ENCODE results near the gene FRAS1.
"Not testable (repeated sequence)": the region's sequence is repeated elsewhere in the genome, so short reads cannot be mapped to it uniquely, and the experiment has no call there.

FRAS1 gene

GRCh38 chr4:78396613-78397291 is 339.6 kb downstream of the FRAS1 start:
- DNase-seq, result no peak

GRCh38 chr4:78397292-78397630 is 340.1 kb downstream of the FRAS1 start:
- DNase-seq, result no peak

GRCh38 chr4:78409612-78410202 is 352.6 kb downstream of the FRAS1 start:
- no peak for DNase-seq

GRCh38 chr4:78410225-78410624 is 353.1 kb downstream of the FRAS1 start:
- no peak for DNase-seq

- no peak for DNase-seq
Measured at GRCh38 chr4:78410676-78411075, 353.6 kb downstream of the FRAS1 start.

GRCh38 chr4:78414116-78414515 is 357.0 kb downstream of the FRAS1 start:
- no peak for DNase-seq

- DNase-seq, result no peak
Measured at GRCh38 chr4:78417603-78418002, 360.5 kb downstream of the FRAS1 start.

GRCh38 chr4:78418406-78418805 is 361.3 kb downstream of the FRAS1 start:
- no peak for DNase-seq

- DNase-seq, result no peak
Measured at GRCh38 chr4:78423790-78424189, 366.7 kb downstream of the FRAS1 start.

- DNase-seq, result no peak
Measured at GRCh38 chr4:78424461-78424860, 367.3 kb downstream of the FRAS1 start.

GRCh38 chr4:78426972-78427371 is 369.8 kb downstream of the FRAS1 start:
- no peak for DNase-seq

- no peak for DNase-seq
Measured at GRCh38 chr4:78428996-78429395, 371.9 kb downstream of the FRAS1 start.

GRCh38 chr4:78432896-78433295 is 375.8 kb downstream of the FRAS1 start:
- DNase-seq, result no peak

GRCh38 chr4:78437608-78438088 is 380.5 kb downstream of the FRAS1 start:
- no peak for DNase-seq

- DNase-seq, result no peak
Measured at GRCh38 chr4:78439328-78439727, 382.2 kb downstream of the FRAS1 start.

- no peak for DNase-seq
Measured at GRCh38 chr4:78441756-78442155, 384.6 kb downstream of the FRAS1 start.

- DNase-seq, result no peak
Measured at GRCh38 chr4:78446619-78447018, 389.5 kb downstream of the FRAS1 start.

- no peak for DNase-seq
Measured at GRCh38 chr4:78451407-78451806, 394.3 kb downstream of the FRAS1 start.

- DNase-seq, result no peak
Measured at GRCh38 chr4:78454016-78454415, 396.9 kb downstream of the FRAS1 start.

- no peak for DNase-seq
Measured at GRCh38 chr4:78457751-78458150, 400.6 kb downstream of the FRAS1 start.

- no peak for DNase-seq
Measured at GRCh38 chr4:78459327-78459726, 402.2 kb downstream of the FRAS1 start.

GRCh38 chr4:78460368-78460767 is 403.2 kb downstream of the FRAS1 start:
- DNase-seq, result no peak

- DNase-seq, result no peak
Measured at GRCh38 chr4:78464265-78464664, 407.1 kb downstream of the FRAS1 start.

- DNase-seq, result not testable (repeated sequence)
Measured at GRCh38 chr4:78467223-78467622, 410.1 kb downstream of the FRAS1 start.

GRCh38 chr4:78468272-78468671 is 411.1 kb downstream of the FRAS1 start:
- DNase-seq, result no peak

Data from activated effector memory CD4-positive, alpha-beta T cell treated with anti-CD3 and anti-CD28 coated beads, Interleukin-2, amount 50 U/mL, for 16 hours (primary cell).